ENCODE data around the gene TMEM229B.

DNA sequence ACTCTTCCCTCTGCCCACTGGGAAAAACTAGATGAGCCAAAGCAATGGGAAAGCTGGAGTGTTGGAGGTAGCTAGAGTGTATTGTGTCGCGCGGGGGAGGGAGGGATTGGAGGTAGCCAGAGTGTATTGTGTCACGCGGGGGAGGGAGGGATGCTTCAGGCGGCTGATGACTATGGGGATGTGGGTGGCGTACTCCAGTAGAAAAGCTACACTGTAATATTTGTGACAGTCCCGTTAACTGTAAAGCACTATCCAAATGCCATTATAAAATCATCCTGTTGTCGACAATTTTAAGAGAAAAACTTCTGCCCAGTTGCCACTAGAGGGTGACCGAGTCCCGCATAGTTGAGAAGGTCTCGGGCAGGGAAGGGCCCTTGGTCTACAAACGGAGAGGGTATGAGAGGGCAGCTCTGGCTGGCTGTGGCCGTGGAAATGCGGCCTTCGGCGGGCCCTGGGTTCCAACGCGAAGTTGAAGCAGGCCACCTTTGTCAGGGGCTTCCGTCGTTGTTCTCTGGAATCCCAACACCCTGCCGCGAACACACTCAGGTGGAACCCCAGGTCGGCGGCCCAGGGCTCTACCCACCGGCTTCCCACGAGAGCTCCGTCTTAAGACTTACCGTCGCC is 61.4 kb downstream of the TMEM229B start:
- TF ChIP-seq, protein P1, sequence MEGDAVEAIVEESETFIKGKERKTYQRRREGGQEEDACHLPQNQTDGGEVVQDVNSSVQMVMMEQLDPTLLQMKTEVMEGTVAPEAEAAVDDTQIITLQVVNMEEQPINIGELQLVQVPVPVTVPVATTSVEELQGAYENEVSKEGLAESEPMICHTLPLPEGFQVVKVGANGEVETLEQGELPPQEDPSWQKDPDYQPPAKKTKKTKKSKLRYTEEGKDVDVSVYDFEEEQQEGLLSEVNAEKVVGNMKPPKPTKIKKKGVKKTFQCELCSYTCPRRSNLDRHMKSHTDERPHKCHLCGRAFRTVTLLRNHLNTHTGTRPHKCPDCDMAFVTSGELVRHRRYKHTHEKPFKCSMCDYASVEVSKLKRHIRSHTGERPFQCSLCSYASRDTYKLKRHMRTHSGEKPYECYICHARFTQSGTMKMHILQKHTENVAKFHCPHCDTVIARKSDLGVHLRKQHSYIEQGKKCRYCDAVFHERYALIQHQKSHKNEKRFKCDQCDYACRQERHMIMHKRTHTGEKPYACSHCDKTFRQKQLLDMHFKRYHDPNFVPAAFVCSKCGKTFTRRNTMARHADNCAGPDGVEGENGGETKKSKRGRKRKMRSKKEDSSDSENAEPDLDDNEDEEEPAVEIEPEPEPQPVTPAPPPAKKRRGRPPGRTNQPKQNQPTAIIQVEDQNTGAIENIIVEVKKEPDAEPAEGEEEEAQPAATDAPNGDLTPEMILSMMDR (IDR thresholded peaks at IDR 0.05; ENCODE audit: poor library complexity), result peak; percentile 82
- TF ChIP-seq EZH2 (IDR thresholded peaks at IDR 0.05; ENCODE audit: borderline replicate concordance), result no peak
